H1 (cell line): ENCODE data around the gene BTRC. TPM values are rescaled to one million over a fixed set of nuclear protein-coding genes. Genes with fewer than 3 reads are reported as not detected.

Experiments used
- CTCF ChIA-PET: fragments of 300-600 bp; sonication (Branson Sonifier 250); formaldehyde crosslinking; loops from one replicate; lab custom pipeline; 2021; ENCODE audit not compliant: partially characterized antibody; lab: Charles Lee
- POLR2A ChIA-PET: fragments of 300-600 bp; sonication (Branson Sonifier 250); formaldehyde crosslinking; loops from one replicate; lab custom pipeline; 2021; ENCODE audit warnings: inconsistent platforms; ENCODE audit not compliant: partially characterized antibody; lab: Charles Lee
- DNase-seq, 2 experiments: peaks; one replicate each; pipeline versions ENCODE4 v3.0.0 to v3.0.0-alpha.2; 2010 to 2022; ENCODE audit warnings: low spot score in 2 of 2, low read depth in 1 of 2, mixed read lengths in 1 of 2
- FAIRE-seq: peaks from 2 replicates; lab custom pipeline; 2011; peaks lifted over from hg19 to GRCh38; lab: Jason Lieb, UNC
- H2AFZ ChIP-seq: 2 replicates; pipeline ENCODE4 v1.8.1; 2012; ENCODE audit warnings: low read length, inconsistent platforms
- H2AK5ac ChIP-seq: 2 replicates; pipeline ENCODE4 v1.6.1; 2013; ENCODE audit warnings: low read depth, low read length
- H2BK120ac ChIP-seq: replicated peaks from 2 replicates; pipeline ENCODE3; 2013; ENCODE audit warnings: low read depth, low read length, inconsistent platforms
- H2BK12ac ChIP-seq: 2 replicates; pipeline ENCODE4 v1.6.1; 2013; ENCODE audit warnings: low read depth, low read length
- H2BK15ac ChIP-seq: 2 replicates; pipeline ENCODE4 v1.6.1; 2013; ENCODE audit warnings: low read length
- H2BK20ac ChIP-seq: 2 replicates; pipeline ENCODE4 v1.6.1; 2013; ENCODE audit warnings: low read length
- H2BK5ac ChIP-seq: 2 replicates; pipeline ENCODE4 v1.6.1; 2013; ENCODE audit warnings: low read depth, low read length
- H3K14ac ChIP-seq: 2 replicates; pipeline ENCODE4 v1.6.1; 2013; ENCODE audit warnings: inconsistent platforms; ENCODE audit not compliant: insufficient read length
- H3K18ac ChIP-seq: 2 replicates; pipeline ENCODE4 v1.6.1; 2013; ENCODE audit warnings: low read length; ENCODE audit errors: extremely low read depth
- H3K23ac ChIP-seq: 2 replicates; pipeline ENCODE4 v1.6.1; 2013; ENCODE audit warnings: inconsistent platforms; ENCODE audit not compliant: insufficient read length
- H3K23me2 ChIP-seq: 2 replicates; pipeline ENCODE4 v1.6.1; 2013; ENCODE audit warnings: low read depth, low read length
- H3K27ac ChIP-seq: 2 replicates; pipeline ENCODE4 v1.6.1; 2011; ENCODE audit warnings: low read depth, low read length, inconsistent platforms
- H3K27me3 ChIP-seq, 4 experiments: replicated peaks in 1 of 4; 1 replicate in 1 of 4; 2 replicates in 3 of 4; pipeline versions ENCODE4 v1.6.1 to v1.8.1; 2011 to 2013; ENCODE audit warnings: low read length in 3 of 4, mild to moderate bottlenecking in 3 of 4, inconsistent platforms in 2 of 4, mixed read lengths in 2 of 4, moderate library complexity in 1 of 4; ENCODE audit not compliant: control insufficient read depth in 3 of 4, insufficient read depth in 3 of 4; ENCODE audit errors: extremely low read depth in 1 of 4
- H3K36me3 ChIP-seq, 4 experiments: 2 replicates each; pipeline versions ENCODE4 v1.6.1 to v1.8.1; 2011 to 2013; ENCODE audit warnings: mild to moderate bottlenecking in 4 of 4, low read length in 3 of 4, moderate library complexity in 2 of 4, control low read depth in 1 of 4, inconsistent platforms in 1 of 4; ENCODE audit not compliant: insufficient read depth in 4 of 4, control insufficient read depth in 2 of 4
- H3K4ac ChIP-seq: replicated peaks from 2 replicates; pipeline ENCODE3; 2013; ENCODE audit warnings: low read length, low read depth, mixed read lengths, inconsistent platforms; ENCODE audit not compliant: insufficient read length
- H3K4me1 ChIP-seq, 4 experiments: replicated peaks in 1 of 4; 1 replicate in 1 of 4; 2 replicates in 3 of 4; pipeline versions ENCODE4 v1.6.1 to v1.8.1; 2011 to 2013; ENCODE audit warnings: low read length in 3 of 4, inconsistent platforms in 2 of 4, mixed read lengths in 1 of 4; ENCODE audit not compliant: insufficient read depth in 4 of 4, control insufficient read depth in 3 of 4
- H3K4me2 ChIP-seq, 2 experiments: 2 replicates each; pipeline versions ENCODE4 v1.6.1 to v1.8.1; 2011 to 2013; ENCODE audit warnings: low read depth in 2 of 2, low read length in 2 of 2, control low read depth in 1 of 2, inconsistent platforms in 1 of 2, mild to moderate bottlenecking in 1 of 2; ENCODE audit not compliant: insufficient read depth in 1 of 2
- H3K4me3 ChIP-seq, 4 experiments: fragments of 200-600, 300-600 bp in 1 of 4; sonication (generic), shearing (Covaris generic), sonication (Bioruptor Twin) in 1 of 4; 2 replicates each; pipeline versions ENCODE4 v1.5.1 to v1.8.1; 2011 to 2016; ENCODE audit warnings: low read length in 4 of 4, low read depth in 3 of 4, control low read depth in 2 of 4, inconsistent platforms in 2 of 4, mild to moderate bottlenecking in 2 of 4, mixed read lengths in 1 of 4, moderate library complexity in 1 of 4; ENCODE audit not compliant: insufficient read depth in 2 of 4; ENCODE audit errors: extremely low read depth in 1 of 4
- H3K56ac ChIP-seq: replicated peaks from 2 replicates; pipeline ENCODE3; 2013; ENCODE audit warnings: low read depth, mild to moderate bottlenecking, mixed read lengths, low read length, inconsistent platforms; ENCODE audit not compliant: insufficient read length
- H3K79me1 ChIP-seq: 2 replicates; pipeline ENCODE4 v1.6.1; 2013; ENCODE audit warnings: low read depth, low read length, control low read depth
- H3K79me2 ChIP-seq, 2 experiments: 2 replicates each; pipeline versions ENCODE4 v1.6.1 to v1.8.1; 2012 to 2013; ENCODE audit warnings: low read length in 2 of 2, mild to moderate bottlenecking in 2 of 2, inconsistent platforms in 1 of 2; ENCODE audit not compliant: insufficient read depth in 2 of 2, control insufficient read depth in 1 of 2
- H3K9ac ChIP-seq, 4 experiments: replicated peaks in 1 of 4; 1 replicate in 1 of 4; 2 replicates in 3 of 4; pipeline versions ENCODE4 v1.6.1 to v1.8.1; 2011 to 2013; ENCODE audit warnings: low read depth in 3 of 4, low read length in 3 of 4, control low read depth in 2 of 4, mild to moderate bottlenecking in 2 of 4, moderate library complexity in 2 of 4, inconsistent platforms in 1 of 4; ENCODE audit errors: extremely low read depth in 1 of 4
- H3K9me3 ChIP-seq, 2 experiments: 2 replicates each; pipeline versions ENCODE4 v1.6.1 to v1.8.1; 2012 to 2013; ENCODE audit warnings: mild to moderate bottlenecking in 2 of 2, moderate library complexity in 2 of 2, control low read depth in 1 of 2, inconsistent platforms in 1 of 2, low read depth in 1 of 2, low read length in 1 of 2, mixed read lengths in 1 of 2; ENCODE audit not compliant: insufficient read depth in 2 of 2
- H4K20me1 ChIP-seq, 2 experiments: replicated peaks in 1 of 2; 2 replicates each; pipeline versions ENCODE3 to v1.8.1; 2011 to 2013; ENCODE audit warnings: inconsistent platforms in 2 of 2, low read length in 2 of 2, mild to moderate bottlenecking in 1 of 2; ENCODE audit not compliant: insufficient read depth in 2 of 2, control insufficient read depth in 1 of 2
- H4K5ac ChIP-seq: 2 replicates; pipeline ENCODE4 v1.6.1; 2013; ENCODE audit warnings: low read length, low read depth, mixed read lengths, inconsistent platforms; ENCODE audit not compliant: insufficient read length
- H4K8ac ChIP-seq: 2 replicates; pipeline ENCODE4 v1.8.0; 2013; ENCODE audit warnings: mild to moderate bottlenecking, moderate library complexity, low read length, inconsistent platforms; ENCODE audit not compliant: insufficient read depth; ENCODE audit errors: extremely low read depth
- H4K91ac ChIP-seq: replicated peaks from 2 replicates; pipeline ENCODE3; 2013; ENCODE audit warnings: low read length, mixed read lengths, inconsistent platforms; ENCODE audit not compliant: insufficient read length
- MAX ChIP-seq: IDR thresholded peaks from 2 replicates; pipeline ENCODE4 v1.6.1; 2012; ENCODE audit warnings: inconsistent platforms
- SP4 ChIP-seq: IDR thresholded peaks from 2 replicates; pipeline ENCODE4 v1.6.1; 2012; ENCODE audit warnings: low read length, inconsistent platforms
- USF2 ChIP-seq: IDR thresholded peaks from 2 replicates; pipeline ENCODE4 v1.6.1; 2011; ENCODE audit warnings: low read length, improper control_type of control experiment
- YY1 ChIP-seq: IDR thresholded peaks from 2 replicates; pipeline ENCODE4 v1.6.1; 2011; ENCODE audit warnings: low read depth, mild to moderate bottlenecking, low read length
- WGBS, 2 experiments: shearing (Covaris generic) in 1 of 2; methylation state at CpG; one replicate each; pipeline versions ENCODE4 v1.1.6 to v1.1.7; 2013 to 2015; ENCODE audit warnings: low lambda C conversion rate in 2 of 2, mixed read lengths in 2 of 2, inconsistent platforms in 1 of 2, low coverage in 1 of 2, missing lambda C conversion rate in 1 of 2; ENCODE audit not compliant: insufficient replicate concordance in 2 of 2, insufficient coverage in 1 of 2, insufficient read length in 1 of 2; ENCODE audit errors: extremely low coverage in 1 of 2, missing lambda C conversion rate in 1 of 2; 5-methylcytosine and 5-hydroxymethylcytosine counted together
- polyA plus RNA-seq, 7 experiments: library from polyadenylated mRNA; depleted of rRNA in 3 of 7; stranded (reverse) in 5 of 7; unstranded in 2 of 7; fragments of >200 nt in 5 of 7; fragments of 200-250 nt in 2 of 7; gene quantifications; 1 replicate in 5 of 7; 2 replicates in 1 of 7; 4 replicates in 1 of 7; pipeline versions ENCODE4 v1.2.1 to v1.2.3, GENCODE V29; 2011 to 2013; ENCODE audit warnings: missing spikeins in 2 of 7, mixed read lengths in 2 of 7
- total RNA-seq: library from RNA; stranded (reverse); fragmentation: NEBNext Ultra II Directional; extraction: Animal tissue kit (Norgen Biotek cat#: 25700); gene quantifications from 2 replicates; pipeline ENCODE4 v1.2.1, GENCODE V29; 2021

BTRC gene
- total and polyA plus RNA-seq, 2 of the 8 experiments (the other 6 are each of a cell fraction or from before 2014, with no cell fraction given), result 9.9 to 24.7 TPM

DNA sequence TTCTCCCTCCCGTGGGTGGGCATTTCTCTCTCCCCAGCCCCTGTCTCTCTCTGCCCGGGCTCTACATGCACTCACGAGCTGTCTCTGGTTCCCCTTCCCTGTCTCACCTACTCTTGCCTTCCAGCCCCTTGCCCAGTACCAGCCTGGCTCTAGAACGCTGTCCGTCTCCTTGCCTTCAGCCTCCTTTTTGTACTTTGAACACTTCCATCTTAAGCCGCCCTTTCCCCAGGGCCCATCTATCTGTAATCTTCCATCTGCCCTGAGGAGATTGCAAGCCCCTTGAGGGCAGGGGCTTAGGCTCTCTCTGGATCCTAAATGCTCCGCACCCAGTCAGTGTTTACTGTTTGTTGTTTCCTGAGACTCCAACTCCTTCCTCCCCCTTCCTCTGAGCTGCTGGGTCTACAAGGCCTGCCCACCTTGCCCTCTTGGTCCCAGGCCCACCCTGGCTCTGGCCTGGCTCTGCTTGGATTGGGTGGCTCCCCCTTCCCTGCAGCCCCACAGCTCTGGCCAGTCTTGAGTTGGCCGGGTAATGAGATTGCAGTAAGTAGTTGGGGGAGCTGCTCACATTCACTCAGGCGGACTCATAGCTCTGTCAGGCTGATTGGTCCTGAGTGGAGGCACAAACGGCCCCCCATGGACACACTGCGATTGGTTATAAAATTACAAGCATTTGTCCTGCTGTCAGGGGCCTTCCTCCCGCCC, 205.8 kb downstream of the BTRC start:
- peak overlapping the region; percentile 53; the same call in 1 of the 2 replicates for H4K8ac ChIP-seq
- DNase-seq (peak in 1 of 2 experiments; percentile 41), FAIRE-seq (no peak)
- CTCF ChIA-PET, result interaction anchor here (1.1 to 8.5 kb wide), 6 partner anchors 10 to 346 kb away, joined by 3 to 65 read pairs (median 10); no protein-coding TSS in a partner anchor
- no peak overlapping the region for H3K56ac ChIP-seq
- H3K23me2 ChIP-seq, result no peaks in the 10 kb centered on the region
- H3K9ac ChIP-seq, result no peak overlapping the region
- H3K4ac ChIP-seq, result no peak overlapping the region
- no peak overlapping the region; the same call in 1 of the 2 replicates for H3K18ac ChIP-seq
- H3K27ac ChIP-seq, result no peak overlapping the region
- H3K14ac ChIP-seq, result no peak overlapping the region
- H4K5ac ChIP-seq, result no peak overlapping the region
- H2AK5ac ChIP-seq, result no peak overlapping the region
- peaks cover 0 to 2% (median 0%) of the 10 kb centered on the region in 4 experiments; a peak in 2 of 7 replicates for H3K4me1 ChIP-seq
- H2BK5ac ChIP-seq, result 0 out of 2 replicates have a peak overlapping the region, but pooled peaks have one; percentile 24
- no peaks in the 10 kb centered on the region for H4K20me1 ChIP-seq
- H4K91ac ChIP-seq, result no peak overlapping the region
- H3K79me2 ChIP-seq, result no peaks in the 10 kb centered on the region
- no peak overlapping the region for H3K4me2 ChIP-seq
- TF ChIP-seq YY1 (no peak), SP4 (no peak), MAX (no peak), USF2 (0 out of 2 replicates have a peak, but pooled peaks have one; percentile 15)
- TF ChIP-seq, all 59 proteins: peak for 1
- Histone ChIP-seq H2BK120ac (no peak overlapping the region), H3K4me3 (no peak overlapping the region), H2BK12ac (no peak overlapping the region), H2AFZ (no peak overlapping the region), H3K27me3 (no peaks in the 10 kb centered on the region), H3K23ac (no peak overlapping the region), H3K79me1 (no peaks in the 10 kb centered on the region), H3K9me3 (no peaks in the 10 kb centered on the region), H2BK20ac (no peak overlapping the region), H3K36me3 (no peaks in the 10 kb centered on the region), H2BK15ac (0 out of 2 replicates have a peak overlapping the region, but pooled peaks have one; percentile 16)
- WGBS, 2 experiments, result 88% methylated on average over 11 of the region's 12 CpGs; no CpG with 5 or more reads in 1 of the 2 experiments
- POLR2A ChIA-PET, result interaction anchor here (2.0 kb wide), 1 partner anchor 13 kb away, joined by 6 read pairs; no protein-coding TSS in a partner anchor
